GF-D8 (cell line): ENCODE data around the gene CFAP107.

Experiments
- DNase-seq: peaks from one replicate; lab custom pipeline; 2025; lab: John Stamatoyannopoulos, UW

The CFAP107 gene

DNA sequence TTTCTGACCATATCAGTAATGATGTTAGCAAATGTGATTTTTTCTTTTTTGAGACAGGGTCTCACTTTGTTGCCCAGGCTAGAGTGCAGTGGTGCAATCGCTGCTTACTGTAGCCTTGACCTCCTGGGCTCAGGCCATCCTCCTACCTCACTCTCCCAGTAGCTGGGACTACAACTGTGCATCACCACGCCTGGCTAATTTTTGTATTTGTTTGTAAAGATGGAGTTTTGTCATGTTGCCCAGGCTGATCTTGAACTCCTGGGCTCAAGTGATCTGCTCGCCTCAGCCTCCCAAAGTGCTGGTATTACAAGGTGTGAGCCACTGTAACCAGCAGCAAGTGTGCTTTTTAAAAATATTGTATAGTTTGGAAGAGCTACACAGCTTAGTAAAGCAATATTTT lies 4.1 kb upstream of the CFAP107 start:
- DNase-seq: no peak

DNA sequence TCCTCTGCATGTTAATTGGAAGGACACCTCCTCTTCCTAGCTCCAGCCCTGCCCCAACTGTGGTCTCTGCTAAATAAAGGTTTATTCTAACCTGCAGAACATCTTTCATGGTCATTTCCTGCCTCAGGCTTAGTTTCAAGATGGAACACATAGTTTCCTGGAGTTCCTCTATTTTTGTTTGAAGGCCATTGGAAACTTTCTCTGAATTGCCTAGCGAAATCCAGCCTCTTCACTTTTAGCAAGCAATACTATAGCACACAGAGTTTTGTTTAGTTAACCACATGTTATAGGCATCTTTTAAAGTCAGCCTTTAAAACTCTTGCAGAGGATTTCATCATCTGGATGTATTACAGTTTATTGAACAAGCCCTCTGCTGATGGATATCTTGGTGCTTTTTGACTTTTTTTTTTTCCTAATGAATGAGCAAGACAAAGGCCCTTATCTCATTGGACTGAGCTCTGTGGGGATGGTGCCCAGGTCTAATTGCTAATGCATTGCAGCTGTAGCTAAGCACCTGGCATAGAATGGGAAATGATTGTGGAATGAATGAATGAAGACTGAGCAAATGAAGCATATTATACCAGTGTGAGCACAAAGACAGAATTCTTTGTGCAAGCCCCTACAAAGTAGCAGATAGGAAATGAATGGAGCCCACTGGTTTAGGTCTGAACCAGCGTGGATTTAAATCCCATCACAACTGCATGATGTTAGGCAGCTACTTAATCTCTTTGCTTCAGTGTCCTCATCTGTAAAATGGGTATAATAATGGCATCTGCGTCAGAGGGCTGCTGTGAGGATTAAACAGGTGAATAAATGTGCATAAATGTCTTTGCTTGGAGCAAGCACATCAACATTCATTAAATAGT lies 641 bp upstream of the CFAP107 start:
- no peak for DNase-seq

DNA sequence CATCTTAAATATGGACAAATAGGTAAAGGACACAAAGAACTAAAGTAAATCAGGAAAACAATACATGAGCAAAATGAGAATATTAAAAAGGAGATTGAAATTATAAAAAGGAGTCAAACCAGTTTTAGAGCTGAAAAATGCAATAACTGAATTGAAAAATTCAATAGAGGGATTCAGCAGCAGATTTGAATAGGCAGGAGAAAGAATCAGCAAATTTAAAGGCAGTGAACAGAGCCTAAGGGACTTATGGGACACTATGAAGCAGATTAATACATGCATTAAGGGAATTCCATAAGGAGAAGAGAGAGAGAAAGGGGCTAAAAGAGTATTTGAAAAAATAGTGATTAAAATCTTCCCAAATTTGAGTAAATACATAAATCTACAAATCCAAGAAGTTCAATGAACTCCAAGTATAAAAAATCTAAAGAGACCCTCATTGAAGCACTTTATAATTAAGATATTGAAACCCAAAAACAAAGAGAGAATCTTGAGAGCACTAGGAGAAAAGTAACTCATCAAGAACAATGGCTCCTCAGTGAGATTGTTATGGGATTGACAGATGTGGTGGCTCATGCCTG lies 2.9 kb downstream of the CFAP107 start:
- no peak for DNase-seq

DNA sequence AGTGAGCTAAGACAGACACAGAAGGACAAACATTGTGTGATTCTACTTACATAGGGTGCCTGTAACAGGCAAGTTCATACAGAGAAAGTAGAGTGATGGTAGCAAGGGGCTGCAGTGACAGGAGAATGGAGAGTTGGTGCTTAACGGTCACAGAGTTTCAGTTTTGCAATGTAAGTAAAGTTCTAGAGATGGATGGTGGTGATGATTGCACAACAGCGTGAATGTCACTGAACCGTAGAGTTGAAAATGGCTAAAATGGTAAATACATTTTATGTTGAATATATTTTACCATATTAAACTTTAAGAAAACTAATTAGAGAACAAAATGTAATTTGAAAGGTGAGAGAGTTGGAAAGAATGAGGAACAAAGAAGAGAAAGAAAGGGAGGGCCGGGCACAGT lies 8.7 kb downstream of the CFAP107 start:
- DNase-seq: no peak

DNA sequence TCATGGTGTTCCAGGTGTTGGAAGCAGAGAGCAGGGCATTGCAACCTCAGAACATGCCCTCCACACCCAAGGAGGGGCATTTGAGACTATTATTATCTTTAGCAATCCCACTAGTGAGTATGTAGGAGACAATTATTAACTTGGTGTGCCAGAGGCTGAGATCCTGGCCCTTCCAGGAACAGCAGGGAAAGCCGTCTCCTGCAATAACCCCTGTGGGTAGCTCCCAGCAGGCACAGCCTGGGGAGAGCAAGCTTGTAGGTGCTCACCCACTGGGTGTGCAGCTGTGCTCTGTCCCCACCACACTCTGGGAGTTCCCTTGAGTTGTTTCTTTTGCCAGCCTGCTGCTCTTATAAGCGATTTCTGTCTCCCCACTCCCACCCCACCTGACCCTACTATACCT lies 10.3 kb downstream of the CFAP107 start:
- DNase-seq: no peak

DNA sequence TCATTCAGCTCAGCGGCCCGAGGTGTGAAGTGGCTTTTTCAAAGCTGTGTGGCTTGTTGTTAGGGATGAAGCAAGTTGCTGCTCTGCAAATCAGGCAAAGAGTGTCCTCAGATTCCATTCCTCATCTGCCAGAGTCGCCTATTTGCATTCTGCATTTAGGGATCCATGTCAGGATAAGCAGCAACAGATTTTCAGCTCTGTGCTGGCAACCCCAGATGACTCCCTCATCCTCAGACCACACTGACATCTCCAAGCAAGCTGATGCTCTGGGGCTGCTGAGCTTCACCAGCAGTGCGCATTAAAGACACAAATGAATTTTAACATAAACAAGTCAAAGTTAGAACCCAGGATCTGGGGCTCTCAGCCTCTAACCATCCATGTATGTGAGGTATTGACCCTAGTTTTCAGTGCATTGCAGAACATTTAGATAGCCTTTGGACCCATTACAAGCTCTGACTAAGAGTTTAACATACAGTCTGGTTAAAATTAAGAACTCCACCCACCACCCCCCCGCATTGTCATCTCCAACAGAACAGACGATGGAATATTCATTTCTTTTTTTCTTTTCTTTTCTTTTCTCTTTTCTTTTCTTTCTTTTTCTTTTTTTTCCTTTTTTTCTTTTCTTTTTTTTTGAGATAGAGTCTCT lies 10.9 kb downstream of the CFAP107 start:
- DNase-seq: no peak

DNA sequence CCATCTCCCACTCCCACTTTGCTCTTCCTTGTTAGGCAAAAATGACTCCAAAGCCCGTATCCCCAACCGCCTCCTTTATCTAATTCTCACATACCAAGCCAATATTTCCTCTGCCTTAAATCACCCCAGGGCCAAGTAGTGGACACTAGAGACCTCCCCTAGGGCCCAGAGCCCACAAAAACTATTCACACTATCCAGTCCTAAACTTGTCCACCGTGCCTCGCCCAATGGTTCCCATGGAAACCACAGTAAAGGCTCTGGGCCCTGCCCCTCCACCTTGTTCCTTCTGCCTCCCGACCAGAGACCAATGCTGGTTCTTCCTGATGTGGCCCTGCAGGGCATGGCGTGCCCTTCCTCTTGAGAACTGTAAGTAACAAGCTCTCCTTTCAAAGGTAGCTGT lies 11.8 kb downstream of the CFAP107 start:
- no peak for DNase-seq

DNA sequence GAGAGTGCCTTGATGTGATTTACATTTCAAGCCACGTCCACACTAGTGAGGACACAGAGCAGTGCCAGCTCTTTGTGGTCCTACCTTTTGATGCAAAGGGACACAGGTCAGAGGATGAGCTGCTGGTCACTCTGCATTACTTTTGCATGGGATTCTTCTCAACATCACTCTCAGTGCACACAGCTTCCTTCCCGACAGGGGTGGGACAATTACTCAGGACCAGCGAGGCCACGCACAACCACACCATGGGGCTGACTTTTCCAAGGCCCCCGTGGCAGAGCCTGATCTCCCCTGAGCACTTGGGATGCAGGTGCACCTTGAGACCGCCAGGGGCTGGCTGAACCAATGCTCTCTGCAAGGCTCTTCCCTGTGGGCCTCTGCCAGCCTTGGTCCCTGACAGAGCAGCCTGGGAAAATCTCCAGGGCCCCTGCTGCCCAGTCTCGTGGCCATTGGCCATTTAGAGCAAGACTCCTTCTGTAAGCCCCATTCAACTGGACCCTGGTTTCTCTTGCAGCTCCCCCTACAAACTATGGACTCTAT lies 14.3 kb downstream of the CFAP107 start:
- DNase-seq: no peak

DNA sequence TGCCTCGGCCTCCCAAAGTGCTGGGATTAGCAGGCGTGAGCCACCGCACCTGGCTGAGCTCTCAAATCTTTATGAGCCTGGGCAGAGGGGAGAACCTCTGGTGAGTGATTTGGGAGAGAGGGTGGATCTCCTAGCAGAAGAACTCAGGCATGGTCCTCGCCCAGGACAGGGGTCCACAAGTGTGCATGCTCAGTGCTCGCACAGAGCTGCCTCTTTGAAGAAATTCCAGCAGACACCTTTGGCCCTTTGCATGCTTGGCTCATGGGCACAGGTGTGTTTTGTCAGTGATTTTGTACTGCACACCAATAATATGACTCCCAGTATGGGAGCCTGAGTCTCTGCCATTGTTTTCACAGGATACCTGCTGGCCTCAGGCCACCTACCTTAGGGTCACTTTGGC lies 15.8 kb downstream of the CFAP107 start:
- no peak for DNase-seq

DNA sequence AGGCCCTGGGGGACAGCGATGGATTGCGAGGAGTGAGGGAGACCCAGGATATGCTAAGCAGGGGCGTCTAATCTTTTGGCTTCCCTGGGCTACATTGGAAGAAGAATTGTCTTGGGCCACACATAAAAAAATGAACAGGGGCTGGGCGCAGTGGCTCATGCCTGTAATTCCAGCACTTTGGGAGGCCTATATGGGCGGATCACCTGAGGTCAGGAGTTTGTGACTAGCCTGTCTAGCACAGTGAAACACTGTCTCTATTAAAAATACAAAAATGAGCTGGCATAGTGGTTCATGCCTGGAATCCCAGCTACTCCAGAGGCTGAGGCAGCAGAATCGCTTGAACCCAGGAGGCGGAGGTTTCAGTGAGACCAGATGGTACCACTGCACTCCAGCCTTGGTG lies 16.8 kb downstream of the CFAP107 start:
- no peak for DNase-seq

DNA sequence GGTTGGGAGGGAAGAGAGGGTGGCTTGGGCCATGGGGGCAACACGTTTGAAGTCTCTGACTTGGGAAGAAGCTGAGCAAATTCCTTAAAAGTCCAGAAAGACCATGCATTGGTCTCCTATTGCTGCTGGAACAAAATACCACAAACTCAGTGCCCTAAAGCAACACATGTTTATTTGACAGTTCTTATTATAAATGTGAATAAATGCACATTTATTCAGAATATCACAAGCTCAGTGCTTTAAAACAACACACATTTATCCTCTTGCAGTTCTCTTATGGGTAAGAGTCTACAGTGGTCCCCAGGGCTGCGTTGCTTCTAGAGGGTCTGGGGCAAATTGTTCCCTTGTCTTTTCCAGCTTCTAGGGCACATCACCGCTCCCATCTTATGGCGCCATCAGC lies 17.5 kb downstream of the CFAP107 start:
- no peak for DNase-seq

DNA sequence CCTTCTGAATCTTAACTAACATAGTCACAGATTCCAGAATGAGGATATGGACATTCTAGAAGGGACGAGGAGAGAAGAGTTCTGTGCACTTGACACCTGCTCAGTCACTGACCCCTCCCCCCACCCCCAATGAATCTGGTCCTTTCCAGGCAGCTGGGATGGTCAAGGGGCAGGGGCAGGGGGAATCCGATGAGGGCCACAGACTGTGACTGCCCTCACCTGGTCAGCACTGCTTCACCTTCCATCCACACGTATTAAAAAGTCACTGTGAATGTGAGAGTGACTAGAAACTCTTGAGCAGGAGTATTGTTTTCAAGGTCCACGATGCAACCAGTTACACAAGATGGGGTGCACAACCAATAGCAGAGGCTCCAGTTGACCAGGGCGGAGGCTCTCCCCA lies 18.0 kb downstream of the CFAP107 start:
- no peak for DNase-seq

DNA sequence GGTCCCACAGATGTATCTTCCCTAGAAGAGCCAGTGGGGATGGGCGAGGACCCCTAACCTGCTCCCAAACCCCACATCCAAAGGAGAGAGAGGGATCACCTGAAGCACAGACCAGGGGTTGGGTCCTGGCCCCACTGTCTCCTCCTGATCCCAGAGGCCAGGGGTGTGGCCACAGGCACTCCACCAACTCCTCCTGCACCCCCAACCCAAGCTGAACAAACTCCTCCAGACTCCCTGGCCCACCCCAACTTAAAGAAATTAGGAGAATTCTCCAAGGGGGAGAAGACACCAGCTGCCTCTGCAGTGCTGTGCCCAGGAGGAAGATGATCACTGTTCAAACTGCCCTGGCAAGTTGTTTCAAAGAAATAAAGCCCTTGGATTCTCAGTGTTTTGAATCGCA lies 23.0 kb downstream of the CFAP107 start:
- DNase-seq: no peak

DNA sequence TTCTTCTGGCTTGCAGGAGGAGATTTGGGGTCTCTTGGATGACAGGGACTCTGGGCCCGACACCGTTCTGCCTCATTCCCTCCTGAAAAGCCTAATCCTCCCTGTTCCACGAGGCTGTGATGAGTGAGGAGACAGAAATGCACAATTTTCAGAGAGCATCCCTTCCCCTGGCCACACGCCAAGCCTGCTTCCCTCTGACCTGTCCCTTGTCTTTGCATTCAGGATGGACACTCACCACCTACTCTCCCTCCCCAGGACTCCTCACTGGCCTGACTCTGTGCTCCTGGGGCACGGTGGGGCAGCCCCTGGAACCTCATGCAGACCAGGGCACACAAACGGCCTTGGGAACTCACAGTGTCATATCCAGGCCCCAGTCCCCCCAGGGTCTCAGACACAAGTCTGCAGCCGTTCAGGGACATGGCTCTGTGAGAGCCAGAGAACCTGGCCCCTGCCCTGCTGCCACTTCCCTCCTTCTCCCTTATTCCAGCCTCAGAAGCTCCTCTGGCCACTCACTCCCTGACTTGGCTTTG lies 24.0 kb downstream of the CFAP107 start:
- DNase-seq: no peak

DNA sequence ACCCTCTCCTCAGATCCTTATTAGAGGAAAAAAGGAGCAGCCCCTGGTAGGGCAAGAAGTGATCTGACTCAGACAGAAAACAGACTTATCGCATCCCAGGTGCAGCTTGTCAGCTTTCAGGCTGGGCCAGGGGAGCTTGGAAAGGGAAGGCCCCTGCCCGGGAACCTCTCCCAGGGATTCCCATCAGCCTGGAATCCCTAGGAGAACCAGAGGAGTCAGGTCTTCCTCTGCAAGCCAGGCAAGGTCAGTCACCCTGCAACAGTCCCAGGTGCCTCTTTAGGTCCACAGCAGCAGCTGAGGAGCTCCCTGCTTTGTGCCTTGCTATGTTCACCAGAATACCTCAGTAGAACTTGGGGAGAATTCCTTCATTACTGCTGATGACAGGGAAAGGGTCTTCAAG lies 24.6 kb downstream of the CFAP107 start:
- DNase-seq: no peak

DNA sequence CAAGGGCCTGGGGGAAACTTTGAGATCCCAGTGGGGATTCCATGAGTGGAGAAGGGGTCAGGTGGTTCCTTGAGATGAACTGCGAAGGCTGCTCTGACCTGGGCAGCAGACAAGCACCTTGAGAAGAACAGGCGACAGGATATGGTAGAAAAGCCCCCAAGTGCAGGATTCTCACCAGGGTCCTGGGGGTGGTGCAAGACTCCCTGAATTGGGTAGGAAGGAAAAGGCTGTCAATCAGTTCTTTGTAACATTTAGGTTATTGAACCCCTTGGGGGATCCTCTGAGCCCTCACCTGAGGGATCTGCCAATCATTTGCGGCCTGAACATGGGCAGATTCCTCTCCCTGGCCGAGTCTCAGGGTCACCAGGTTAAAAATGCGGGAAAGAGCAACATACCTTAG lies 25.2 kb downstream of the CFAP107 start:
- DNase-seq: no peak

DNA sequence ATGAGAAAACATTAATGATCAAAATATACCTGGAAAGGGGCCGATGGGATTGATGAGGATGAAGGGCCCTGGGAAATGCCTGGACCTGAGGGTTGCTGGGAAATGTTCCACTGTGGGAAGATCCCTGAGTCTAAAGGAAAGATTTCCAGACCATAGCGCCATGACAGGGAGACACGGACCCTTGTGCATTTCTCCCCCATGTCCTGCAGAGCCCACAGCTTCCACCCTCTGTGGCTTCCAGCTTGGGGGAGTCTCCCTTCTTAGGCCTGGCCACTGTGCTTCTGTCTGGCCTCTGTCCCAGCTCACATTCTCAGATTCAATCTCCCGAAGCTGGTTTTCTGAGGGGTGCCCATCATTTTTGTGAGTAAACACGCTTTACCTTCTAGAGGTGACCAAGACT lies 26.5 kb downstream of the CFAP107 start:
- DNase-seq: no peak

DNA sequence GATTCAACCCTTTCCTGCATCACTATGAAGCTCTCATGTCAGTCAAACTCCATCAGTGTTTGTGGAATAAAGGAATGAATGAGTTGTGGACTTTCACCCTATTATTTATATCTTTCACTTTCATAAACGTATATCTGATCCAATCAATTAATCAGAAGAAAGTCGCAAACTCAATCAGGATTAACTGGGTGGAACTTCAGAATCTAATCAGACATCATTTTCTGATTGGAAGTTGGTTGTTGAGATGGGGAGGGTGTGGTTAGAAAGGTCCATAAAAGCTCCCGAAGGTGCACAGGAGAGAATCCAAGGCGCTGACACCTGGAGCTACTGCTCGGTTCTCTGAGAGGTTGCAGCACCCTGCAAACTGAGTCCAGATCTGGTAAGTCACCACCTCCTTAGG lies 27.4 kb downstream of the CFAP107 start, which contains the start of gene PRAMEF12:
PRAMEF12 (plus strand) TSS at position 301 of the 400 bp plus-strand sequence. CDS start 1,130 bp downstream, outside the sequence.
- DNase-seq: no peak

DNA sequence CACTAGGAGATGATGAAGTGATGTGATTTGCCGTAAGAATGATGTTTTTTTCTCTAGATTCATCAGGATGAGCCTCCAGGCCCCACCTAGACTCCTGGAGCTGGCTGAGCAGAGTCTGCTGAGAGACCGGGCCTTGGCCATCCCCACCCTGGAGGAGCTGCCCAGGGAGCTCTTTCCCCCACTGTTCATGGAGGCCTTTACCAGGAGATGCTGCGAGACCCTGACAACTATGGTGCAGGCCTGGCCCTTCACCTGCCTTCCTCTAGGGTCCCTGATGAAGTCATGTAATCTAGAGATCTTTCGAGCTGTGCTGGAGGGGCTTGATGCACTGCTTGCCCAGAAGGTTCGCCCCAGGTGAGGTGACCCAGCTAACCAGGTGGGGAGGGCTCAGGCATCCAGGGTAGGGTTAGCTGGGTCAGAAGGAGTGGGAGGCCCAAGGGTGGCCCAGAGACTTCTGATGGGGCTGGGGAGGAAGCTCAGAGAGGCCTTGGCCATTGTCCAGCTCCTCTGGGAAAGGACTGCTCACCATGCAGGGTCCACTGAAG lies 28.9 kb downstream of the CFAP107 start:
- no peak for DNase-seq

DNA sequence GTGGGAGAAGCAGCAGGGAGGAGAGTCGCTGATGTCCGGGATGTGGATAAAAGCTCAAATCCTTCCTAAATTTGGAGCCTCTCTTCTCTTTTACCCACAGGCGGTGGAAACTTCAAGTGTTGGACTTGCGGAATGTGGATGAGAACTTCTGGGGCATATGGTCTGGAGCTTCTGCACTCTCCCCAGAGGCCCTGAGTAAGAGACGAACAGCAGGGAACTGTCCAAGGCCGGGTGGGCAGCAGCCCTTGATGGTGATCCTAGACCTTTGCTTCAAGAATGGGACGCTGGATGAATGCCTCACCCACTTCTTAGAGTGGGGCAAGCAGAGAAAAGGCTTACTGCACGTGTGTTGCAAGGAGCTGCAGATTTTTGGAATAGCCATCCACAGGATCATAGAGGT lies 29.4 kb downstream of the CFAP107 start:
- DNase-seq: no peak

DNA sequence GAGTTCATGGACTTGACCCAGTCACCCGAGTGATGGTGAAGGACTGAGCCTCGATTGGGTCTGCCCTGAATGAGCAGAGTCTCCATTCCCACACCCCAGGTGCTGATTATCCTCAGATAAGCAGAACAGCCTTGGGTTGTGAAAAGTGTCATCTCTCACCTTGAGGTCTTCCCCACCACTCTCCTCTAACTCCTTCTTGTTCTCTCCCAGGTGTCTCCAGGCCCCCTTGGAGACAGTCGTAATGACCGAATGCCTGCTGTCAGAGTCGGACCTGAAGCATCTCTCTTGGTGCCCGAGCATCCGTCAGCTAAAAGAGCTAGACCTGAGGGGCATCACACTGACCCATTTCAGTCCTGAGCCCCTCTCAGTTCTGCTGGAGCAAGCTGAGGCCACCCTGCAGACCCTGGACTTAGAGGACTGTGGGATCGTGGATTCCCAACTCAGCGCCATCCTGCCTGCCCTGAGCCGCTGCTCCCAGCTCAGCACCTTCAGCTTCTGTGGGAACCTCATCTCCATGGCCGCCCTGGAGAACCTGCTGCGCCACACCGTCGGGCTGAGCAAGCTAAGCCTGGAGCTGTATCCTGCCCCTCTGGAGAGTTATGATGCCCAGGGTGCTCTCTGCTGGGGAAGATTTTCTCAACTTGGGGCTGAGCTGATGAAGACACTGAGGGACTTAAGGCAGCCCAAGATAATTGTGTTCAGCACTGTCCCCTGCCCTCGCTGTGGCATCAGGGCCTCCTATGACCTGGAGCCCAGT lies 31.0 kb downstream of the CFAP107 start:
- no peak for DNase-seq

DNA sequence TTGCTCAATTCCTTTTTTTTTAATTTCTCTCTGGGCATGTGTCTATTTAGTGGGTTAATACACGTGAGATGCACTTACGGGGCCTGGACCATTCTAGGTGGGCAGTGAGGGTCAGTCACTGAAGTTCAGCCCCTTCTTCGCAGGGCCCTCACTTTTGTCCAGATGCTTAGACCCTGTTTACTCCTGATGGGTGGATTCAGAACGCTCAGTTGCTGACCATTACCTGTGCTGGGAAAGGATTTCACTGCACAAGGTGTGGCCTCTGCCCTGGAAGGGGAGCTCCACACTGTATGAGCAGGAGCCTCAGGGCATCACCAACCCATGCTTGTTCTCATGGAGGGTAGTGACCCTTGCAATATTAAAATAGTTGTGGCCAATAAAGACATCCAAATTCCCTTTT lies 32.1 kb downstream of the CFAP107 start:
- no peak for DNase-seq
